ENCODE data around the gene BTG4.
A peak's percentile ranks its signal among the peaks of the same experiment; 100 is the strongest.

The BTG4 gene

GRCh38 chr11:111459506-111460270 lies 52.5 kb downstream of the BTG4 start:
- no peak for DNase-seq
- in situ Hi-C loops (cut with MboI; ENCODE audit: low pct_unique_long_range_greater_than_20kb, low sequenced_read_pairs): no loop called here

- in situ Hi-C loops (cut with MboI; ENCODE audit: low pct_unique_long_range_greater_than_20kb, low sequenced_read_pairs): no loop called here
These were observed 54.3 kb downstream of the BTG4 start for GRCh38 chr11:111457731-111458368.

GRCh38 chr11:111456859-111457730 lies 55.1 kb downstream of the BTG4 start:
- DNase-seq: no peak
- in situ Hi-C loops (cut with MboI; ENCODE audit: low pct_unique_long_range_greater_than_20kb, low sequenced_read_pairs): no loop called here

More at GRCh38 chr11:111457731-111458368, 54.3 kb downstream of the BTG4 start:
- no peak for DNase-seq

GRCh38 chr11:111456086-111456858 lies 55.9 kb downstream of the BTG4 start:
- no peak for DNase-seq
- in situ Hi-C loops (cut with MboI; ENCODE audit: low pct_unique_long_range_greater_than_20kb, low sequenced_read_pairs): no loop called here

GRCh38 chr11:111455291-111456085 lies 56.7 kb downstream of the BTG4 start:
- in situ Hi-C loops (cut with MboI; ENCODE audit: low pct_unique_long_range_greater_than_20kb, low sequenced_read_pairs): no loop called here
- no peak for DNase-seq

GRCh38 chr11:111454561-111455192 lies 57.5 kb downstream of the BTG4 start:
- in situ Hi-C loops (cut with MboI; ENCODE audit: low pct_unique_long_range_greater_than_20kb, low sequenced_read_pairs): no loop called here
- DNase-seq: peak; percentile 30

GRCh38 chr11:111452817-111453552 lies 59.2 kb downstream of the BTG4 start:
- no peak for DNase-seq
- in situ Hi-C loops (cut with MboI; ENCODE audit: low pct_unique_long_range_greater_than_20kb, low sequenced_read_pairs): no loop called here

GRCh38 chr11:111452146-111452545 lies 60.0 kb downstream of the BTG4 start:
- DNase-seq: no peak
- in situ Hi-C loops (cut with MboI; ENCODE audit: low pct_unique_long_range_greater_than_20kb, low sequenced_read_pairs): no loop called here

GRCh38 chr11:111450480-111451320 lies 61.5 kb downstream of the BTG4 start:
- no peak for DNase-seq
- in situ Hi-C loops (cut with MboI; ENCODE audit: low pct_unique_long_range_greater_than_20kb, low sequenced_read_pairs): no loop called here

- in situ Hi-C loops (cut with MboI; ENCODE audit: low pct_unique_long_range_greater_than_20kb, low sequenced_read_pairs): no loop called here
- DNase-seq: no peak
These were observed 62.3 kb downstream of the BTG4 start for GRCh38 chr11:111449696-111450479.

GRCh38 chr11:111448831-111449557 lies 63.2 kb downstream of the BTG4 start:
- in situ Hi-C loops (cut with MboI; ENCODE audit: low pct_unique_long_range_greater_than_20kb, low sequenced_read_pairs): no loop called here
- no peak for DNase-seq

GRCh38 chr11:111448414-111448813 lies 63.8 kb downstream of the BTG4 start:
- in situ Hi-C loops (cut with MboI; ENCODE audit: low pct_unique_long_range_greater_than_20kb, low sequenced_read_pairs): no loop called here
- no peak for DNase-seq

- in situ Hi-C loops (cut with MboI; ENCODE audit: low pct_unique_long_range_greater_than_20kb, low sequenced_read_pairs): no loop called here
- DNase-seq: no peak
These were observed 64.3 kb downstream of the BTG4 start for GRCh38 chr11:111447931-111448330.

GRCh38 chr11:111447112-111447471 lies 65.1 kb downstream of the BTG4 start:
- in situ Hi-C loops (cut with MboI; ENCODE audit: low pct_unique_long_range_greater_than_20kb, low sequenced_read_pairs): no loop called here
- DNase-seq: no peak

GRCh38 chr11:111446404-111447111 lies 65.6 kb downstream of the BTG4 start:
- in situ Hi-C loops (cut with MboI; ENCODE audit: low pct_unique_long_range_greater_than_20kb, low sequenced_read_pairs): no loop called here
- peak; percentile 98 for DNase-seq

Data from KBM-7 (cell line).